Activated CD8-positive, alpha-beta memory T cell treated with anti-CD3 and anti-CD28 coated beads, Interleukin-2, amount 10 ng/mL, durations not matched to agents 7 days and 5 days (primary cell): ENCODE data around the gene MAP3K12. TPM values are rescaled to one million over a fixed set of nuclear protein-coding genes. Genes with fewer than 3 reads are reported as not detected.

Source experiments
- ATAC-seq: fragments of 150-1000 bp; cut with Tn5 transposase; one replicate; pipeline ENCODE4 v1.10.0; 2021; ENCODE audit warnings: moderate library complexity
- CTCF ChIA-PET: fragments of 350-600 bp; sonication (Branson Sonifier 250); formaldehyde crosslinking; loops from one replicate; lab custom pipeline; 2021; ENCODE audit warnings: antibody characterized with exemption; lab: Charles Lee
- DNase-seq: peaks from one replicate; pipeline ENCODE4 v3.0.0-alpha.2; 2020
- H3K27ac Mint-ChIP-seq: one replicate; pipeline ENCODE4 v1.8.0; 2021; ENCODE audit warnings: mild to moderate bottlenecking, mixed read lengths
- H3K27me3 Mint-ChIP-seq: one replicate; pipeline ENCODE4 v1.8.0; 2021; ENCODE audit warnings: mixed read lengths
- H3K36me3 Mint-ChIP-seq: one replicate; pipeline ENCODE4 v1.8.0; 2021; ENCODE audit warnings: mild to moderate bottlenecking, mixed read lengths
- H3K4me1 Mint-ChIP-seq: one replicate; pipeline ENCODE4 v1.8.0; 2021; ENCODE audit warnings: mixed read lengths
- H3K4me3 Mint-ChIP-seq: one replicate; pipeline ENCODE4 v1.8.0; 2021; ENCODE audit warnings: mild to moderate bottlenecking, moderate library complexity, mixed read lengths
- H3K9me3 Mint-ChIP-seq: one replicate; pipeline ENCODE4 v1.8.0; 2022; ENCODE audit warnings: low read depth, mixed read lengths
- total RNA-seq, 2 experiments: library from RNA; stranded (reverse); gene quantifications; one replicate each; pipeline ENCODE4 v1.2.3, GENCODE V29; 2021

MAP3K12 gene
- total RNA-seq, 2 experiments from 2014 or later = 19.1 to 19.3 TPM

- H3K4me3 Mint-ChIP-seq = no peak overlapping the region
- no peak for ATAC-seq
- no peak overlapping the region for H3K27ac Mint-ChIP-seq
- no peak for DNase-seq
- H3K4me1 Mint-ChIP-seq = peaks cover 23% of the 10 kb centered on the region
- H3K36me3 Mint-ChIP-seq = peaks cover 2% of the 10 kb centered on the region
- CTCF ChIA-PET = interaction anchor here (2.4 kb wide), 1 partner anchor 154 kb away, joined by 10 read pairs; no protein-coding TSS in a partner anchor
- no peaks in the 10 kb centered on the region for H3K27me3 Mint-ChIP-seq
- no peaks in the 10 kb centered on the region for H3K9me3 Mint-ChIP-seq
Measured at GRCh38 chr12:53505555-53506449, 6.5 kb upstream of the MAP3K12 start.

- H3K27ac Mint-ChIP-seq = no peak overlapping the region
- peaks cover 25% of the 10 kb centered on the region for H3K4me1 Mint-ChIP-seq
- no peak for ATAC-seq
- DNase-seq = no peak
- no peaks in the 10 kb centered on the region for H3K27me3 Mint-ChIP-seq
- peaks cover 2% of the 10 kb centered on the region for H3K36me3 Mint-ChIP-seq
- no peak overlapping the region for H3K4me3 Mint-ChIP-seq
- CTCF ChIA-PET = interaction anchor here (2.4 kb wide), 1 partner anchor 153 kb away, joined by 10 read pairs; no protein-coding TSS in a partner anchor
- no peaks in the 10 kb centered on the region for H3K9me3 Mint-ChIP-seq
Measured at GRCh38 chr12:53505086-53505485, 5.8 kb upstream of the MAP3K12 start.

GRCh38 chr12:53504004-53504920 is 5.0 kb upstream of the MAP3K12 start:
- CTCF ChIA-PET = interaction anchor here (0.9 to 2.4 kb wide), 2 partner anchors 11 to 152 kb away, joined by 3 to 10 read pairs; no protein-coding TSS in a partner anchor
- peaks cover 2% of the 10 kb centered on the region for H3K36me3 Mint-ChIP-seq
- H3K9me3 Mint-ChIP-seq = no peaks in the 10 kb centered on the region
- no peak overlapping the region for H3K27ac Mint-ChIP-seq
- ATAC-seq (no peak), DNase-seq (no peak)
- H3K4me1 Mint-ChIP-seq = peaks cover 29% of the 10 kb centered on the region
- no peak overlapping the region for H3K4me3 Mint-ChIP-seq
- no peaks in the 10 kb centered on the region for H3K27me3 Mint-ChIP-seq

- H3K27me3 Mint-ChIP-seq = no peaks in the 10 kb centered on the region
- DNase-seq (no peak), ATAC-seq (no peak)
- peaks cover 29% of the 10 kb centered on the region for H3K4me1 Mint-ChIP-seq
- no peaks in the 10 kb centered on the region for H3K9me3 Mint-ChIP-seq
- peak overlapping the region; percentile 18 for H3K27ac Mint-ChIP-seq
- peaks cover 2% of the 10 kb centered on the region for H3K36me3 Mint-ChIP-seq
- CTCF ChIA-PET = interaction anchor here (0.6 to 1.2 kb wide), 2 partner anchors 12 to 28 kb away, joined by 3 read pairs; no protein-coding TSS in a partner anchor
- H3K4me3 Mint-ChIP-seq = no peak overlapping the region
Measured at GRCh38 chr12:53502983-53503728, 3.9 kb upstream of the MAP3K12 start.

- peaks cover 34% of the 10 kb centered on the region for H3K4me1 Mint-ChIP-seq
- CTCF ChIA-PET = interaction anchor here (0.6 to 3.2 kb wide), 5 partner anchors 11 to 241 kb away, joined by 3 to 16 read pairs (median 3); partner anchors contain the start of gene ATP5MC2
Measured at GRCh38 chr12:53502331-53502730, 3.1 kb upstream of the MAP3K12 start.

GRCh38 chr12:53501615-53502181 is 2.4 kb upstream of the MAP3K12 start:
- H3K4me1 Mint-ChIP-seq = peaks cover 35% of the 10 kb centered on the region
- DNase-seq = no peak
- peaks cover 2% of the 10 kb centered on the region for H3K36me3 Mint-ChIP-seq
- peak overlapping the region; percentile 83 for H3K4me3 Mint-ChIP-seq
- peak overlapping the region; percentile 96 for H3K27ac Mint-ChIP-seq
- no peaks in the 10 kb centered on the region for H3K9me3 Mint-ChIP-seq
- CTCF ChIA-PET = interaction anchor here (0.9 to 3.2 kb wide), 15 partner anchors 10 to 403 kb away, joined by 3 to 16 read pairs (median 4); partner anchors contain the start of genes AAAS, ATP5MC2, ESPL1 and SOAT2
- no peaks in the 10 kb centered on the region for H3K27me3 Mint-ChIP-seq
- ATAC-seq = no peak

More at GRCh38 chr12:53502331-53502730, 3.1 kb upstream of the MAP3K12 start:
- DNase-seq = no peak
- H3K9me3 Mint-ChIP-seq = no peaks in the 10 kb centered on the region
- no peak for ATAC-seq
- no peaks in the 10 kb centered on the region for H3K27me3 Mint-ChIP-seq
- peak overlapping the region; percentile 83 for H3K4me3 Mint-ChIP-seq
- H3K36me3 Mint-ChIP-seq = peaks cover 2% of the 10 kb centered on the region
- peak overlapping the region; percentile 96 for H3K27ac Mint-ChIP-seq

- ATAC-seq (peak; percentile 82), DNase-seq (peak; percentile 98)
- H3K27me3 Mint-ChIP-seq = no peaks in the 10 kb centered on the region
- H3K9me3 Mint-ChIP-seq = no peaks in the 10 kb centered on the region
- H3K4me3 Mint-ChIP-seq = peak within 1 kb of the TSS; percentile 83
- CTCF ChIA-PET = interaction anchor here (0.9 to 3.6 kb wide), 17 partner anchors 8 to 402 kb away, joined by 3 to 26 read pairs (median 4); partner anchors contain the start of genes AAAS, ATP5MC2, ESPL1 and SOAT2
- H3K27ac Mint-ChIP-seq = peak within 1 kb of the TSS; percentile 96
- H3K36me3 Mint-ChIP-seq = peaks cover 2% of the 10 kb centered on the region
- H3K4me1 Mint-ChIP-seq = peaks cover 37% of the 10 kb centered on the region
Measured at GRCh38 chr12:53500776-53501614, 1.7 kb upstream of the MAP3K12 start, which contains the start of gene TARBP2. Gene TARBP2 (plus strand): TSS chr12:53501283. CDS start chr12:53501409, 126 bp downstream.

- no peak for ATAC-seq
- H3K36me3 Mint-ChIP-seq = peaks cover 2% of the 10 kb centered on the region
- peaks cover 40% of the 10 kb centered on the region for H3K4me1 Mint-ChIP-seq
- H3K4me3 Mint-ChIP-seq = peak overlapping the region; percentile 83
- CTCF ChIA-PET = interaction anchor here (1.2 to 3.6 kb wide), 11 partner anchors 8 to 401 kb away, joined by 3 to 26 read pairs (median 7); partner anchors contain the start of genes AAAS and SOAT2
- DNase-seq = no peak
- H3K27ac Mint-ChIP-seq = peak overlapping the region; percentile 96
- H3K27me3 Mint-ChIP-seq = no peaks in the 10 kb centered on the region
- no peaks in the 10 kb centered on the region for H3K9me3 Mint-ChIP-seq
Measured at GRCh38 chr12:53500142-53500775, 1.0 kb upstream of the MAP3K12 start.

- CTCF ChIA-PET = interaction anchor here (0.6 to 3.6 kb wide), 3 partner anchors 11 to 47 kb away, joined by 3 to 26 read pairs (median 3); no protein-coding TSS in a partner anchor
- Mint-ChIP-seq H3K27ac (peak overlapping the region; percentile 68), H3K27me3 (no peaks in the 10 kb centered on the region), H3K9me3 (no peaks in the 10 kb centered on the region), H3K4me1 (peaks cover 52% of the 10 kb centered on the region), H3K4me3 (peak overlapping the region; percentile 83), H3K36me3 (no peaks in the 10 kb centered on the region)
- DNase-seq (no peak), ATAC-seq (no peak)
Measured at GRCh38 chr12:53498235-53498630, 1.0 kb downstream of the MAP3K12 start.

GRCh38 chr12:53497461-53497860 is 1.8 kb downstream of the MAP3K12 start:
- no peaks in the 10 kb centered on the region for H3K9me3 Mint-ChIP-seq
- no peaks in the 10 kb centered on the region for H3K27me3 Mint-ChIP-seq
- peaks cover 51% of the 10 kb centered on the region for H3K4me1 Mint-ChIP-seq
- H3K36me3 Mint-ChIP-seq = no peaks in the 10 kb centered on the region
- ATAC-seq (no peak), DNase-seq (no peak)
- no peak overlapping the region for H3K27ac Mint-ChIP-seq
- CTCF ChIA-PET = interaction anchor here (0.6 to 3.6 kb wide), 4 partner anchors 11 to 46 kb away, joined by 3 to 26 read pairs (median 3); no protein-coding TSS in a partner anchor
- no peak overlapping the region for H3K4me3 Mint-ChIP-seq

GRCh38 chr12:53496752-53497032 is 2.6 kb downstream of the MAP3K12 start:
- Mint-ChIP-seq H3K36me3 (no peaks in the 10 kb centered on the region), H3K4me3 (no peak overlapping the region), H3K27me3 (no peaks in the 10 kb centered on the region), H3K9me3 (no peaks in the 10 kb centered on the region), H3K4me1 (peaks cover 49% of the 10 kb centered on the region), H3K27ac (no peak overlapping the region)
- DNase-seq (no peak), ATAC-seq (no peak)
- CTCF ChIA-PET = interaction anchor here (1.0 kb wide), 1 partner anchor 12 kb away, joined by 3 read pairs; no protein-coding TSS in a partner anchor
